Retinal pigment epithelial cell (primary cell): ENCODE data around the gene MUS81.
A peak's percentile ranks its signal among the peaks of the same experiment; 100 is the strongest.

ENCODE experiments used
- DNase-seq: peaks from one replicate; pipeline ENCODE4 v3.0.0-alpha.2; 2010; ENCODE audit warnings: low read depth
- H3K4me3 ChIP-seq: 2 replicates; pipeline ENCODE4 v1.5.1; 2011; ENCODE audit warnings: mild to moderate bottlenecking, low read length, control low read depth, moderate library complexity
- CTCF ChIP-seq: conservative IDR thresholded peaks from 2 replicates; pipeline ENCODE4 v1.5.1; 2011; ENCODE audit warnings: low read depth, low read length, control low read depth, inconsistent platforms

Gene MUS81

GRCh38 chr11:65849771-65850216, 10.4 kb upstream of the MUS81 start:
- TF ChIP-seq CTCF, result no peak
- no peak overlapping the region for H3K4me3 ChIP-seq
- no peak for DNase-seq

- TF ChIP-seq CTCF, result no peak
- no peak for DNase-seq
- H3K4me3 ChIP-seq, result no peak overlapping the region
Measured at GRCh38 chr11:65850217-65851082, 9.8 kb upstream of the MUS81 start.

- H3K4me3 ChIP-seq, result no peak overlapping the region
- no peak for DNase-seq
- peak; percentile 62 for TF ChIP-seq CTCF
Measured at GRCh38 chr11:65851083-65851579, 9.1 kb upstream of the MUS81 start.

- no peak for DNase-seq
- no peak overlapping the region for H3K4me3 ChIP-seq
- no peak for TF ChIP-seq CTCF
Measured at GRCh38 chr11:65851811-65852507, 8.3 kb upstream of the MUS81 start.

GRCh38 chr11:65852508-65853245, 7.6 kb upstream of the MUS81 start:
- H3K4me3 ChIP-seq, result no peak overlapping the region
- no peak for TF ChIP-seq CTCF
- no peak for DNase-seq

GRCh38 chr11:65853246-65853979, 6.8 kb upstream of the MUS81 start:
- no peak overlapping the region for H3K4me3 ChIP-seq
- DNase-seq, result no peak
- TF ChIP-seq CTCF, result peak; percentile 29
